Stimulated activated CD4-positive, alpha-beta T cell treated with anti-CD3 and anti-CD28 coated beads, Interleukin-2, amount 100 ng/mL, for 48 hours (primary cell): Measurements from ENCODE around the gene HINT2.

Source experiments
- DNase-seq, 2 donors: peaks; one replicate each; pipeline ENCODE4 v3.0.0-alpha.2; 2020

Gene HINT2

DNA sequence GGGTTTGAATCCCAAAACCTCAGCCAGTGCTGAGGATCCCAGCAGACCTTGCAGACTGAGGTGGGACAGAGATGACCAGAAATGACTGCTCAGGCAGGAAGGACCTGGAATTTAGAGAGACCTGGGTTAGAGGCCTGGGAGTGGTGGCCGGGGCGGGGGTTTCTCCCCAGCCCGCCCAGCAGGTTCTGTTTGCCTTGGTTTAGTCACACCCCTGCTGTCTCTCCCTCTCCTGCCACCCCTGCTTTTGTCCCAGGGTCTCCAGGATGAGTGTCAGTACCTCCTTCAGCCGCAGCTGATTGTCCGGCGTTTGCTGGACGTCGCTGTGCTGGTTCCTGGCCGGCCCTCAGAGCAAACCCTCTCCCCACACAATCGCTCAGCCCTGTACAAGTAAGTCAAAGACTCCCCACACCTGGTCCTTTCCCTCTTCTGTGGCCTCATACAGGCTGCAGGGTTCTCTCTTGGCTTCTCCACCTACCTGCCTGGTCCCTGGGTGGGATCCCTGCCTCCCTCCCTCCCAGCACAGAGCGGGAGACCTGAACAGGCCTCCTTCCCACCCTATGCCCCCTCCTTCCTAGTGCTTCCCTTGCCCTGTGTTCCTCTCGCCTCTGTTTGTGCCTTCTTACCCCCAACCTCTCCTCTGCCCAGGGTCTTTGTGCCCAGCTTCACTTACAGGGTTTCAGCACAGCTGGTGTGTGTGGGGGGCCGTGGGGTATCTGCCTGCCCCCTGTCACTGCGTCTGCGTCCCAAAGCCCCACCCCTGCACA lies 26.2 kb upstream of the HINT2 start:
- no peak for DNase-seq

DNA sequence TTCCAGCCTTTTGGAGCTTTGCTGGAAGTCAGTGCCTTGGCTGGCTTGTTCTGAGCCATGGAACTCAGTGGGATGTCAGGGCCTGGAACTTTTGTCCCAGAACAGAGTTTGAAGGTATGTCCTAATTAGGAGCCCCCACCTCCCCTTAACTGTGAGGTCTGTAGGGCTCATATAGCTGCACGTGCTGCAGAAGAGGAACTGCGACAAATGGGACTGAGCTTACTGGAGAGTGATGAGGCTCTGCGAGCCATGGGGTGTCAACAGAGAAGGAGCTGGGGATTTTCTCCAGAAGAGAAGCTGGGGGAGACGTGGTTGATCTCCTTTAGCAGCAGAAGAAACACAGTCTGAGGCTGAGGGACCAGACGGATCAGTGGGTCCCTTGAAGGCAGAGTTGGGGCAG lies 25.1 kb upstream of the HINT2 start:
- DNase-seq: no peak

DNA sequence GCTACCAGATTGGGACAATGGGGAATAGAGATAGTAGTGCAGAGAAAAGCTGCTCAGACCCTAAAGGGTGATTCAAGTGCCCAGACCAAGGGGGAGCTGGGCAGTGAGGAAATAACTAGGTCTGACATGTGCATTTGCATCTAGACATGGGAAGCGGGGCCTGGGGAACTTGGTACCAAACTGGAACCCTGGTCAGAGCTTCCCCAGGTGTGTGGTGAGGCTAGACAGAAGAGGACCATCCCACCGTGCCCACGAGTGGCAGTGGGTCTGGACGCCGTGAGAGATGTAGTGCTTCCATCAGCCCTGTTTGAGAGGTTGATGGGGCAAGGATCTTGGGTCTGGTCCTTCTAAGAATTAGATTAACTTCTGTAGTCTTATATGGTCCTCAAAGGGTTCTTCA lies 21.8 kb upstream of the HINT2 start:
- no peak for DNase-seq

DNA sequence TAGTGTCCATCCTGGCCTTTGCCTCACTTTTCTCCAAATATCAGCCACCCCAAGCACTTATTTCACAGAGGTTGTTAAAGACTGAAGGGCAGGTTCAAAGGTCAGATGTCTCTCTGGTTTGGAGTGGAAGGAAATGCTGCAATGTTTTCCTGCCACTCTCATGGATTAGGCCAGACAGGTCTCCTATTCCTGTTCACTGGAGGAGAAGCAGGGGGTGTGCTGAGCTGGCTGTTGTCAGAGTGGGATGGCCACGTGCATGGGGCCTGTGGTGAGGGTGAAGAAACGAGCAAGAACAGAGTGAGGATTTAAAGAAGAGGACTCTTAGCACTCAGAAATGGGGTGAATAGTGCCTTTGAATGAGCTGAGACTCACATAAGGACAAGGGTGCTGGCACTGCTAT lies 20.9 kb upstream of the HINT2 start:
- DNase-seq: no peak

DNA sequence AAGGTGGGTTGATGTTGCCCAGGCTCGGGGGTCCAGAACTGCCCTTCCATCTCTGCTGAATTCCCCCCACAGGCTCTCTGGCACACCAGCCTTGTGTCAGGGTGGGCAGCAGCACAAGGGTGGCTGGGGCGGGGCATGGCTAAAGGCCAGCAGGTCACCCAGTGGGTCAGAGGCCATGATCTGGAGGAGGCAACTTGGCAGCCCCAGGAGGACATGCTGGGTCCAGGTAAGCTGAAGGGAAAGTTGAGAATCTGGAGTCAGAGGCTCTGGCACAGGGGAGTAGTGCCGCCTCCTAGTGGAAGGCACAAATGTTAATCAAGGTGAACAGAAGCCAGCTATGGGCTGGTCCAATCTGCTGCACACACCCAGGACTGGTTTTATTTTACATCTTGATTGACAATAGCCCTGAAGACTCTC lies 20.4 kb upstream of the HINT2 start:
- DNase-seq: no peak

DNA sequence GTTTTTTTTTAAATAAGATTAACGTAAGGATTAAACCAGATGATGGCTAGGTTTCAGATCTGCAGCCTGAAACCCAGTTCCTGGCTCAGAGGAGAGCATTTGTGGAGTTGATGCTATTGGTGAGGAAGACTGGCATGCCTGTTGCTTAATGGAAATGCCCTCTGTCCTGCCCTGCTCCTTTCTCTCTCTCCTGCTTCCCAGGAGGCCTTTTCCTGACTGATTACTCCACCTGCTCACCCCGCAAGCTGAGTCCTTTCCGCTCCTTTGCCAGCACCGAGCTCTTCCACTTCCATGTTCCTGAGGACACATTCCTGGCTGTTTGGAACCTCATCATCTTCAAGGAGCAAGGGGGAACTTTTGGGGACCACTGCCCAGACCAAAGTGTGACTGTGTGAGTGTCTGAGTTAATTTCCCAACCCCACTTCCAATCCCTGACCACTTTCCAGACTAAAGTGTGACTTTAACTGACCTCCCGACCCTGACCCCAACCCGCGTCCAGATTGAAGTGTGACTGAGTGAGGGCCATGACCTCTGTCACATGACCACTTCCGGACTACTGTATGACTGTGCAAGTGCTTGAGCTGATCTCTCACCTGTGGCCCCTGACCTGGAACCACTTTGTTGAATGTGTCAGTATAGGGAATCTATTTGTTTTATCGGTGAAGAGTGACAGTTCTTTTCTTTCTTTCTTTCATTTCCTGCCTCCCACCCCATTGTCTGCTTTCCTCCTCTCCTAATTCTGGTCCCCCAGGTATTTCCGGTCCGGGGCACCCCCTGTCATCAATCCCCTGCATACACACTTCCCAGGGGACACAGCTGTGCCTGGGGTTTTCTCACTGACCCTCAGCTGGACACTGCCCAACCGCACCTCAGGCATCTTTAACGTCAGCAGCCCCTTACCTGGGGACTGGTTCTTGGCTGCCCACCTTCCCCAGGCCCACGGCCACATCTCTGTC lies 19.7 kb upstream of the HINT2 start:
- no peak for DNase-seq

DNA sequence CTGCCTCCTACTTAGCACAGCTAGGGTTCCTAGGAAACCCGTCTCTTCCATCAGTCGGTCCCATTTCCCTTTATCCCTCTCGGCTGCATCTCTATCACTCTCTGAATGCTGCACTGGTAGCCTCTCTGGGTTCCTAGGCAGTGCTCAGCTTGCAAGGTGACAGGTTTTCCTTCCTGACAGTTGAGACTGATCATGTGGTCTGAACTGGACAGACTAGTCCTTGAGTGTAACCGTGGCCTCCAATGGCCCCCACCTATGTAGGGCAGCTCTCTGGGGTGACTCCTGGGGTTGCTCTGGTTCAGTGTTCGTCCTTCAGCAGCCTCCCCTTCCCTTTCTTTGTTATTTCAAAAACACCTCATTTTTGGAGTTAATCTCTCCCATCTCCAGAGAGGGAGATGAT lies 18.0 kb upstream of the HINT2 start:
- no peak for DNase-seq

DNA sequence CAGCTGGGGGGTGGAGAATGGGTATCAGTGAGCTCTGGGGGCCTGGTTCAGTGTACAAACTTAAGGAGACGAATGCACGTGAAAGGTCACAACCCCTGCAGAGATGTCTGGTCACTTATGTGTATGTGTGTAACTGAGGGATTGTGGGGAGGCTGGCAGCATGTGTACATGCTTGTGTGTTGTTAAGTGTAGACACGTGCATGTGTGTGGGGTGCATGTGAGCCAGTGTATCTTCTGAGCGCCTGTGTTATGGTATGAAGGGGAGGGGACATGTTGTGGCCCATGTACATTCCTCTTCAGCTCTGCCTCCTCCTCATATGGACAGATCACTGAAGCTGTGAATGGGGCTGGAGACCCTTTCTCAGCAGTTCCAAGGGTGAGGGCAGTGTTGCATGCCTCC lies 16.2 kb upstream of the HINT2 start:
- no peak for DNase-seq

DNA sequence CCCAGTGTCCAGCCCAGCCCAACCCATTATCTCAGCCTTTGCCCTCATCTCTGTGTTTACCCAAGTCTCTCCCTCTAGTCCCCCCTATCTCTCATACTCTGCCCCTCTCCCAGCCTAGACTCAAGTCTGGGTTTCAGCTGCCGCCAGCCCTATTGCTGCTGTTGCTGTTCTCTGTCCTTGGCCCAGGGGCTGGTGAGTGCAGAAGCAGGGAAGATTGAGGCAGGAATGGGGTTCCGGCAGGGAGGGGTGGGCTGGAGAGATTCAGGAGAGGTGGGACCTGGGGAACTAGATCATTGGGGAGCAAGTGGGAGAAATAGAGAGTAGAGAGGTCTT lies 14.9 kb upstream of the HINT2 start:
- DNase-seq: no peak

DNA sequence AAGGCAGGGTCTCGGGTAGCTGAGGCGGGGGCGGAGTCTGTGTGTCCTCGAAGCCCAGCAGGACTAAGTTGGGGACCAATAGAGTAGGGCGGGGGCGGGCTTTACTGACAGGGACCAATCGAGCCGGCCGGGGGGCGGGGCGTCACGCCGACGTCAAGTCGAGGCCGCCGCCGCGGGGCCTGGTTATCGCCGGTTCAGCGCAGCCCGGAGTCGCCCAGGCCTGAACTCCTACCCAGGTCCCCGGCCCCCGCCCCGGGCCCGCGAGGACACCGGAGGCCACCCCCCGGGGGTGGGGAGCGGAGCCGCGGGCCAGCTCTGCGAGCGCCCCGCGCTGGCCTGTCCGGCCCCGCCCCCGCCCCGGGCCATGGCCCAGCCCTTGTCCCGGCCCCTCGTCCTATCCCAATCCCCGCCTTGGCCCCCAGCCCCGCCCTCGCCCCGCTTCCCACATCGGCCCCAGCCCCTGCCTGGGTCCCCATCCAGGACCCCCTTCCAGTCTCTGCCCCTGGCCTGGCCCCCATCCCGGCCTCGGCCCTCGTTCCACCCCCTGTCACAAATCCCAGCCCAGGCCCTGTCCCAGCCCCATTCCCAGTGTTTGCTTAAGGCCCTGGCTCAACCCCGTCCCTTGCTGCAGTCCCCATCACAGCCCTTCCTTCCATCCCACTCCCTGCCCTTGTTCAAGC lies 14.4 kb upstream of the HINT2 start, which contains the start of gene TMEM8B:
TSS of gene TMEM8B (plus strand) at position 145 of the 680 bp plus-strand sequence. CDS start at position 365, 220 bp downstream.
- peak; percentile 90 to 94 for DNase-seq

DNA sequence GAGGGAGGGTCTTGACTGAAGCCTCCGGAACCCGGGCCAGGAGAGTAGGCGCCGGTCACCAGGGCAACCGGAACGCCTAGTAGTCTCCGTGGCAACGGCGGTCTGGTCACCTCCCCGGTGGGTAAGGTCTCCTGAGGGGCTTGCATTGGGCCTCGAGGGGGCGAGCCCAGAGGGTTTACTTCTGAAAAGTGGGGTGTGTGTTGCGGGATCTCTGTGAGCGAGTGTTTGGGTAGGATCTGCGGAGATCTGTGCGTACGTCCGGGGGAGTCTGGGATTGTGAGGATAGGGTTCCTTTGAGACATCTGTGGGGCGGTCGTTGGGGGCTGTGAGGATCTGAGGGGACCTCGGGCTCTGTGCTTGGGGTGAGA lies 13.9 kb upstream of the HINT2 start, which contains the start of gene FAM221B:
TSS of gene FAM221B (minus strand) at position 17 of the 368 bp plus-strand sequence. CDS start 2,571 bp downstream, outside the sequence.
- no peak for DNase-seq

DNA sequence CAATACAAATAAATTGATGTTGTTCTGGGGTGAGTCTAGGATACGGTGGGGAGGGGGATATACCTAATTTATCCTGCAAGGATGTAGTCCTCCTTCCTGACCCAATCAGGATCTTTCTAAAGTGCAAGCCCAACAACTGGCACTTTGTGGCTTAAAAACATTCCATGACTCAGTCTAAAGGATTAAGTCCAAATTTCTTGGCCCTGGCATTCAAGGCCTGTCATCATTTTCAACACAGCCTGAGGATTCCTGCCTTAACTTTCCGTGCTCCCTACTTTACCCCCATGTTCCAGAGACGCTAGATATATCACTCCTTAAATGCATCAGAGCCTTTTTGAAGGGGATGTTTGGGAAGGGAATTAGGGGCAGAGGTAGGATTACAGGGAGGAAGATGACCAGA lies 12.6 kb upstream of the HINT2 start:
- no peak for DNase-seq

DNA sequence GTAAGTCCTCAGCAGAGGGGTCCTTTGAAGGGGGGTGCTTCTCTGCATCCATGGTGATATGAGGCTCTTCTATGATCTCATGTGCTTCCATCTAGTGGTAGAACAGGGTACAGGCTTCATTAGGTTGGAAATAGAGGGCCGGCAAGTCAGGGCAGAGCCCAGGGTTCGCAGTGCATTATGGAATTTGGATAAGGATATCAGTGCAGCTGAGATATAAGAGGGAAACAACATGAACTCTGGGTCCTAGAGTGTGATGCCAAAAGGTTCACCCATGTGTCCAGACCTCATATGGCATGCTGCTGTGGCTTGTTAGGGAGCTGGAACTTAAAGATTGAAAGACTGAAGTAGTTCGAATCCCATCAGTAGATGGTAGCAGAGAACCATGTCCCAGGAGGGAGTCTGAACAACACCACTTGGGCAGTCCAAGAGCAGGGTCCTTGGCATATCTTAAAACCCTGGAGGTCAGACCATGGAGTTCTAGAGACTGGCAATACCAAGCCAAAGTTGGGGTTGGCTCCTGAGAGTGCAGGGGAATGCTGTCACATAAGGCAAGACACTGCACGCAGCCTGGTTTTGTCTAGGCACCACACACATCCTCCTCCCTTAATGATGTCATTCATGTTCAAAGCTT lies 11.3 kb upstream of the HINT2 start:
- DNase-seq: no peak

DNA sequence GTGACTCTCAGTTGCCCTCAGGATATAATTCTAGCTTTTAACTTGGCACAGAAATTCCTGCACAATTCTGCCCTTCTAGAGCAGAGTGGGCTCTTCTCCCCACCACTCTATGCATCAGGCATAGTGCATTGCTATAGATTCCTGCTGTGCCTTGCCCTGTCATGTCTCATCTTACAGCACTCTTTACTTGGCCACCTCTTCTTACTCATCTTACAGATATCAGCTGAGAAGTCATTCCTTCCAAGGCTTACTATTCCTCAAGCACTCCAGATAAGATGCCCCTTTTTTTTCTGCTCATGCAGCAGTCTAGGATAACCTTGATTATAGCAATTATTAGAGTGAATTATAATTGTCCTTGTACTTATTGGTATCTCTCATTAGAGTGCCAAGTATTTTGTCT lies 8.1 kb upstream of the HINT2 start:
- DNase-seq: no peak

DNA sequence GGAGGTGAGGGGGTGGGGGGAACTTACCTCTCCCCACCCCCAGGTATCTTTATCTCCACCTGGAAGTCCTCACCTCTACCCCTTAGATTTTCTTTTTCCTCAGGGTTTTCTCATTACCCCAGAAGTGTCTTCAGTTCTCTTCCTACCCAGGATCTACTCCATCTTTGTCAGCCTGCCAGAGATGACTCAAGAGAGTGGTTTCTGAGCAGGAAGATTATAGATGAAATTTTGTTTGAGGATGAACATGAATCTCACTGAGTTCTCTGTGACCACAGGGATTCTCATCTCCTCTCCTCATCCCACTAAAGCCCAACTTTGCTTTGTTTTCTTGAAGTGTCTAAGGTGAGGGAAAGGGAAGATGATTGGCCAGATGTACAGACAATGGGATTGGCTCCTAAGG lies 5.2 kb upstream of the HINT2 start:
- DNase-seq: no peak

DNA sequence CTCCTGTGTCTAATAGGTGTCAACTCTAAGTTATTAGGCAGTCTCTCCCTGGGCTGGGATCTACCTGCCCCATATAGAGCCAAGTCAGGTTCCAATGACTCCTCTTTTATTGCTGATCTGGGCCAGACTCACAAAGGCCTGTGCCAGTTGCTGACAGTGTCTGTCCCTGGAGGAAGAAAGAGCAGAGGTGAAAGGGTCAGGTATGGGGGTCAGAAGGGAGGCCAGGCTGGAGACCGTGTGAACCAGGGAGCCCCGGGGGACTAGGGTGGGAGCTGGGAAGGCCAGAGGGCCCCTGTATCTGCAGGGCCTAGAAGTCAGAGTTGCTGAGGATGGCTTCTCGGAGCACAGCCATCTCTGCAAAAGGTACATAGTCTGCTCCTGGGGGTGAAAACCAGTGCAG lies 3.5 kb upstream of the HINT2 start:
- no peak for DNase-seq

DNA sequence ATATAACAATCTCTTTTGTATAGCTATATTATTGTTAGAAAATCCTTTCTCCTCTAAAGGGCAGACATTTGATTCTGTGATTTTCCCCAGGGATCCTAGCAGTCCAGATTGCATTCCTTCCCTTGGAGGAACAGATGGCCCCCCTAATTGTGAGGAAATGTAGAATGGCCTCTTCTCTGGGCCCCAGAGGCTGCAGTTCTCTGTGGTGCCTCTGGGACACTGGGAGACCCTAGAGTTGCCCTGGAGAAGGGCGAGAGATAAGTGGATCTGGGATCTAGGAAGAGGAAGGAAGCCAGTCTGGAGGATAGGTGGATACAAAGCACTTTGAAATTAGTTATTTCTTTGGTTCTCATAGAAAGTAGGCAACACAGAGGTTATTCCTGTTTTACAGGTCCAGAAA lies 1.9 kb upstream of the HINT2 start:
- no peak for DNase-seq

DNA sequence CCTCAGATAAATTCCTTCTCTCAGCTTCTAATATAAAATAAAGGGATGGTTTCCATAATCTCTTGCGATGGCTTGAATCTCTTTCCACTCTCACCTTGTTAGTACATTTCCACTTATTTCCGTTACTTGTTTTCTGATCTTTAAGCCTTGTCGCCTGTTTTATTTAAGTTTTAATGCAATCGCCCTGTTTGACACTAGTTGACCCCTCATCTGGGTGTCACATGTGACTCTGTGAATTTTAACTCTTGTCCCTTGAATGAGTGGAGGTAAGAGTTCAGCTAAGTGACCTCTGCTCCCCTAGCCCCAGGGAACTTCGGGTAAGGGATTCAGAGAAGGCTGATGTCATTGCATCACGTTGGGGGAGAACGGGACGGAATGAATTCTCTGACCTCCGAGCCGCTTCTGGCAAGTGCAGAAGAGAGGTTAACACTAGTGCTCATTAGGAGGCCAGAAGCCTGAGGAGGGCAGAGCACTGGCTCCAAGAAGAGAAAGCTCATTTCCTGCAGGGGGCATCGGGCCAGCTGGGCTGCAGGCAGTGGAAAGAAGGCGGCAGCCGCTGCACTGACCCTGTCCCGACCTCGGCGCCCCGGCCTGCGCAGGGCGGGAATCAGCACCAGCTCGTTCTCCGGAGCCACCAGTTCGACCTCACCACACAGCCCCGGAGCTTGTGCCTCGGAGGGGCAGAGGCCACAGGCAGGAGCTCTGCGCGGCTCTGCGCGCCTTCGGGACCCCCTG lies 569 bp downstream of the HINT2 start:
- peak; percentile 35 to 37 for DNase-seq

DNA sequence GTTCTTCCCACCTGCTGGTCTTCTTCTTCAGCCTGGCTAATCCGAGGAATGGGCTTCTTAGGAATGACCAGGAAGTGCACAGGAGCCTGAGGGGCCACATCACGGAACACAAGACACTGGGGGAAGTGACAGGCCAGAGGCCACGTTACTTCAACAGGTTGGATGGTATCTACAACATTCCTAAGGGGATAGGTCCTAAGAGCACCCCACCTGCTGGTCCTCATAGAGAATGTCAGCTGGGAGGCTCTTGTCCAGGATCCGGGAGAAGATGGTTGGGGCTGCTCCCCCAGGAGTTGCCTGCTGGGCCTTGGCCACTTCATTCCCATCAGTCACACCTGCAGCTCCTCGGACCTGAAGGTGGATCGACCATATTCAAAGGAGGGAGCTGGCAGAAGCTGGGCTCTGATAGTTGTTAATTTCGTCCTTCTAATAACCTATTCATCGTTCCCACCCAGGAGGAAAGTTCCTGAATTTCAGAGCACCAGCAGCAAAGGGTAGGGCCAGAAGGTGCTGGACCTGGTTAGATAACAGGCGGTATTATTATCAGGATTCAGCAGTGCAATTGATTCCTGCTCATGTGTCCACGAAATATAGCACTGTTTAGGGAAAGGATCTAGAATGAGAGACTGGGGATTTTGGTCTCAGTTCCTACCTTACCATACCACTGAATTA lies 1.3 kb downstream of the HINT2 start:
- DNase-seq: no peak

DNA sequence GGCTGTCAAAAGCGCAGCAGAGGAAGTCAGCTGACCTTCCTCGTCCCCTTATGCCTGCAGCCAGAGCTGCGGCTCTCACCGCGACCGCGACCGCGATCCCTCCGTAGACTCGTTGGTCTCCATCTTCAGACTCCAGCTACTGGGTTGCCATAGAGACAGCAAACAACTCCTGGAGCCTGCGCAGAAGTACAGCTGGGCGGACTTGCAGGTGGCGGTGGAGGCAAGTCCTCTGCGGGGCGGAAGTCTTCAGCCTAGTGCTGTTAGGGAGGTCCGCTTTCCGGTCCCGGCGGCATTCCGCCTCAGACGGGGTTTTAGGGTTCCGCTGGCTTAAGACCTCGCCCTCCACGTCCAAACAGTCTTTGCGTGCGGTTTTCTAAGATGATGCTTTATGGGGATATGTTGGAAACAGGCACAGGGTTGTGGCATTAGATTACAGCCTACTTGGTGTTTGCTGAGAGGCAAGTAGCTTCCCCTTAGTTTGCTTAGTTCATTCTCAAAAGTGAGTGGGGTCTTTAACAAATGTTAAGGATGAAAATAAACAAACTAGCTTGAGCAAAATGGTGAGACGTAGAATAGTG lies 2.7 kb downstream of the HINT2 start, which contains the start of gene SPAG8:
TSS of gene SPAG8 (minus strand) at position 238 of the 578 bp plus-strand sequence. CDS start at position 123, 115 bp downstream.
- peak; percentile 80 to 88 for DNase-seq

DNA sequence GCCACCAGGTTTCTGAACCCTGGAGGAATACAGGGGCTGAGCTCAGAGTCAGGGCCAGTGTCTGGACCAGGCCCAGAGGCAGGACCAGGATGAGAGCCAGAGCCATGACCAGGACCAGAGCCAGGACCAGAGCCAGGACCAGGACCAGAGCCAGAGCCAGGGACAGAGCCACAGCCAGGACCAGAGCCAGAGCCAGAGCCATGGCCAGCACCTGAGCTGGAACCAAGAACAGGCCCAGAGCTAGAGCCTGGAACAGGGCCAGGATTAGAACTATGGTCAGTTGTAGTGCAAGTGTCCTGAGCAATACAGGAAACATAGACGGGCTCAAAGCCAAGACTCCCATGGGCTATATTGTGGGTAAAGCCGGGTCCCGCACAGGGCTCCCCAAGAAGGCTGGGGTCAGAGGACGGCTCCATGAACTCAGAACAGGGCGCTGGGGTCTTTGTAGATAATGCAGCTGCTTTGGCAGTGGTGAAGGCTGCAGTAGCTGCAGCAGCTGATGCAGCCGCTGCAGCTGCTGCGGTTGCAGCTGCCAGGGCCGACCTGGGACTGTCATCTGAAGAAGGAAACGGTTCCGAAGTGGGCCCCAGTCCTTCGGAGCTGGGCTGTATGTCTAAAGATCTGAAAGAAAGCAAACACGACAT lies 3.3 kb downstream of the HINT2 start:
- DNase-seq: no peak
